ENCODE data around the gene DNASE2.

DNA sequence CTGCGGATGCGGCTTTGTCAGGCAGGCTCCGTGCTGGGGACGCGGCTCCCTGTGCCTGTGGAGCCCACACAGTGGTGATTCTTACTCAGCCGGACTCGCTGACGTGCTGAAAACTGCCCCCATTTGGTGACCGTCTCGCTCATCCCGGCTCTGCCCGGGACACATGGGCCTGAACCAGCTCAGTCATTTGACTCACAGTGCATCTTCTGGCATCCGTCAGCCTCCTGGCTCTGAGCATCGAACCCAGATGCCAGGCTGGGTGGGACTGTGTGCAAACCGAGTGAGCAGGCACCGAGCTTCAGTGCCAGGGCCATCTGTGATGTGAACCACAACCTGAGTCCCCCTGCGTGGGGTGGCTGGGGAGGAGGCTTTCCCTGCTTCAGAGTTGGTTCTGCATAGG lies 15.2 kb upstream of the DNASE2 start:
- TF ChIP-seq, protein P1, sequence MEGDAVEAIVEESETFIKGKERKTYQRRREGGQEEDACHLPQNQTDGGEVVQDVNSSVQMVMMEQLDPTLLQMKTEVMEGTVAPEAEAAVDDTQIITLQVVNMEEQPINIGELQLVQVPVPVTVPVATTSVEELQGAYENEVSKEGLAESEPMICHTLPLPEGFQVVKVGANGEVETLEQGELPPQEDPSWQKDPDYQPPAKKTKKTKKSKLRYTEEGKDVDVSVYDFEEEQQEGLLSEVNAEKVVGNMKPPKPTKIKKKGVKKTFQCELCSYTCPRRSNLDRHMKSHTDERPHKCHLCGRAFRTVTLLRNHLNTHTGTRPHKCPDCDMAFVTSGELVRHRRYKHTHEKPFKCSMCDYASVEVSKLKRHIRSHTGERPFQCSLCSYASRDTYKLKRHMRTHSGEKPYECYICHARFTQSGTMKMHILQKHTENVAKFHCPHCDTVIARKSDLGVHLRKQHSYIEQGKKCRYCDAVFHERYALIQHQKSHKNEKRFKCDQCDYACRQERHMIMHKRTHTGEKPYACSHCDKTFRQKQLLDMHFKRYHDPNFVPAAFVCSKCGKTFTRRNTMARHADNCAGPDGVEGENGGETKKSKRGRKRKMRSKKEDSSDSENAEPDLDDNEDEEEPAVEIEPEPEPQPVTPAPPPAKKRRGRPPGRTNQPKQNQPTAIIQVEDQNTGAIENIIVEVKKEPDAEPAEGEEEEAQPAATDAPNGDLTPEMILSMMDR (conservative IDR thresholded peaks at IDR 0.05 in 1 of 2, IDR thresholded peaks at IDR 0.05 in 1 of 2; ENCODE audit: low read depth in 1 of 2, low read length in 2 of 2), result no peak
- TF ChIP-seq EZH2 (IDR thresholded peaks at IDR 0.05; ENCODE audit: low read length, missing control alignments), result no peak
